LNCaP clone FGC (cell line): ENCODE measurements around the gene PPFIA1.

Experiments used
- DNase-seq: peaks from one replicate; pipeline ENCODE4 v3.0.0-alpha.2; 2011; ENCODE audit warnings: low read depth
- H3K4me3 ChIP-seq: 2 replicates; pipeline ENCODE4 v1.5.1; 2011; ENCODE audit warnings: mild to moderate bottlenecking, low read depth, low read length, control low read depth
- TF ChIP-seq, protein P1 (sequence below): IDR thresholded peaks from 2 replicates; pipeline ENCODE4 v1.5.1; 2012; ENCODE audit warnings: mild to moderate bottlenecking; ENCODE audit not compliant: control insufficient read depth, insufficient read depth; ENCODE audit errors: extremely low read depth

PPFIA1 gene

GRCh38 chr11:70312401-70313357, 42.2 kb downstream of the PPFIA1 start:
- H3K4me3 ChIP-seq = no peak overlapping the region
- TF ChIP-seq, protein P1, sequence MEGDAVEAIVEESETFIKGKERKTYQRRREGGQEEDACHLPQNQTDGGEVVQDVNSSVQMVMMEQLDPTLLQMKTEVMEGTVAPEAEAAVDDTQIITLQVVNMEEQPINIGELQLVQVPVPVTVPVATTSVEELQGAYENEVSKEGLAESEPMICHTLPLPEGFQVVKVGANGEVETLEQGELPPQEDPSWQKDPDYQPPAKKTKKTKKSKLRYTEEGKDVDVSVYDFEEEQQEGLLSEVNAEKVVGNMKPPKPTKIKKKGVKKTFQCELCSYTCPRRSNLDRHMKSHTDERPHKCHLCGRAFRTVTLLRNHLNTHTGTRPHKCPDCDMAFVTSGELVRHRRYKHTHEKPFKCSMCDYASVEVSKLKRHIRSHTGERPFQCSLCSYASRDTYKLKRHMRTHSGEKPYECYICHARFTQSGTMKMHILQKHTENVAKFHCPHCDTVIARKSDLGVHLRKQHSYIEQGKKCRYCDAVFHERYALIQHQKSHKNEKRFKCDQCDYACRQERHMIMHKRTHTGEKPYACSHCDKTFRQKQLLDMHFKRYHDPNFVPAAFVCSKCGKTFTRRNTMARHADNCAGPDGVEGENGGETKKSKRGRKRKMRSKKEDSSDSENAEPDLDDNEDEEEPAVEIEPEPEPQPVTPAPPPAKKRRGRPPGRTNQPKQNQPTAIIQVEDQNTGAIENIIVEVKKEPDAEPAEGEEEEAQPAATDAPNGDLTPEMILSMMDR = no peak
- DNase-seq = no peak

DNA sequence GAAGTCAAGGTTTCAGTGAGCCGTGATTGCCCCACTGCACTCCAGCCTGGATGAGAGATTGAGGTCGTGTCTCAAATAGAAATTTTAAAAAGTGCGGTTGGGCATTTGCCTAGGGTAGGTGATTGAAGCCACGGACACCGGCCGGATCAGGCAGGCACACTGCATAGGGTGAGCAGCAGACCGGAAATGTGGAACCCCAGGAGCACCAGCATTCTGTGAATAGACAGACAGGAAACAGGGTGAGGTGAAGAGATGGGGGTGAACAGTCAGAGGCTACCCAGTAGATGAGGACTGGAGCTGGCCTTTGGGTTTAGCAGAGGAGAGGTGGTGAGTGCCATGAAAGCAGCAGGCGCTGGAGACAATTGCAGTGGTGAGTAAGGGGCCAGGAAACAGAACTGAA, 43.5 kb downstream of the PPFIA1 start:
- DNase-seq = no peak
- no peak overlapping the region for H3K4me3 ChIP-seq
- TF ChIP-seq, protein P1 = no peak

DNA sequence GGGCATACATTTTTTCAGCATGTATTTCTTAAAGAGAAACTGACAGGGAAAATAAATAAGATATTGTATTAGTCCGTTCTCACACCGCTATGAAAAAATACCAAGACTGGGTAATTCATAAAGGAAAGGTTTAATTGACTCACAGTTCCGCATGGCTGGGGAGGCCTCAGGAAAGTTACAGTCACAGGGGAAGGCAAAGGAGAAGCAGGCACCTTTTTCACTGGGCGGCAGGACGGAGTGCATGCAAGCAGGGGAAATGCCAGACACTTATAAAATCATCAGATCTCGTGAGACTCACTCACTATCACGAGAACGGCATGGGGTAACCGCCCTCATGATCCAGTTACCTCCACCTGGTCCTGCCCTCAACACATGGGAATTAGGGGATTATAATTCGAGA, 44.2 kb downstream of the PPFIA1 start:
- TF ChIP-seq, protein P1 = no peak
- no peak for DNase-seq
- H3K4me3 ChIP-seq = no peak overlapping the region

GRCh38 chr11:70315716-70316115, 45.2 kb downstream of the PPFIA1 start:
- H3K4me3 ChIP-seq = no peak overlapping the region
- TF ChIP-seq, protein P1 = no peak
- no peak for DNase-seq

DNA sequence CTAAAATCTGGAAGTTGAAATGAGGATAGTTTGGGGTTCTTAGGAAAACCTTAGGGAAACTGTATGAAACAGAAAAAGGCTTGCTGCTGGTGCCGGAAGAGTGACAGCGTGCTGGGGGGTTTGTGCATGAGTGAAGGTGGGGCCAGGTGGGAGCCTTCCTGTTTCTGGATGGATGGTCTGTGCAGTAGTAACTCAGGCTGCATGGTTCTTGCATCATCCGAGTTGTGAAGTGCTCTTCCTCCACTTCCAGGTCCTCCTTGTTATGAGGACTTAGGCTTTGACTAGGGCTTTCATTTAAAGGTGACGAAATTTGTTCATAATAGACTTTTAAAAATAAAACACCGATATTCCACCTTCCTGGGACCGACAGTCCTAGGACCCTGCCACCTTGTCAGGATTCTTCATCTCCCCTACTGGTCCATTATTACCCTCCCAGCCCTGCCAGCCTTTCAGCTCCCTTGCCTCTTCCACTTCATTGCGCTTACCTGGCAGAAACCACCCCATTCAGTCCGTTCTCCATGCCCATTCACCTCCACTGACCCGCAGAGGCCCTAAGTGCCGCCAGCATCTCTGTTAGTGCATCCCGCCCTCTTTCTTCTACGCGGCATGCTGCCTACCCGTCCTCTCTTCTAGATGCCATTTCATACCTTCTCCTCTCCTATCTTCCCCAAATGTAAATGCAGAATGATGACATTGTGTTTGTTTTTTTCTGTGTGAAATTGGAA, 47.3 kb downstream of the PPFIA1 start:
- TF ChIP-seq, protein P1 = no peak

DNA sequence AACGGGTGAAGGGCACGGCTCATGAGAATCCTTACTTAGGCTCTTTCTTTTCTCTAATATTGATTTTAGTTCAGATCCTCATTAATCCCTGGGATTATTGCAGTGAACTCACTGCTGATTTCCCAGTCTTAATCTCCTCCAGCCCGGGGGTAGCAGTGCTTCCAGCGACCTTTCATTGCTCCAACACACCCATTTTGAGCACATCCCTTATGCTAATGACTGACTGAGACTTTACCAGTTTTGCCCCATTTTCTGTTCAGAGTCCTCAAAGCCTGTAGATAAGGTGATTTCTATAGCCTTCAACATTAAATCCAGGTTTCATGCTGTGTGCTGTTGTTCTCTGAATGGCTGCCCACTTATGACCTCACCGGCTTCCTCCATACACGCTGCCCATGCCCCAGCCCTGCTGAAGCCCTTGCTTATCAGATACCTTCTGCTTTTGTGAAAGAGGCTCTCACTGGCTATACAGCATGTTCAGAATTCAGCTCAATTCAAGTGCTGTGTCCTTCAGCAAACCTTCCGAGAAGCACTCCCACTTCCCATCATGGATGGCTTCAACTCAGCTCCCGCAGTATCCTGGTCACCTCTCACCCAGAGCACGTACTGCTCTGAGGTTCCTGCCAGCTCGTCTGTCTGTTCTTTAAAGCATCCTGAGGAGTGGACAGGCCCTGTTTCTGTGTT, 49.0 kb downstream of the PPFIA1 start:
- no peak for DNase-seq
- TF ChIP-seq, protein P1 = no peak
- H3K4me3 ChIP-seq = no peak overlapping the region

More for the DNA sequence above, 47.3 kb downstream of the PPFIA1 start:
- no peak overlapping the region for H3K4me3 ChIP-seq
- no peak for DNase-seq
